Endothelial cell of umbilical vein (primary cell): ENCODE measurements around the gene FHIT. TPM values are rescaled to one million over a fixed set of nuclear protein-coding genes. Genes with fewer than 3 reads are reported as not detected.

Experiments
- BruUV-seq: library from RNA; stranded (reverse); fragments of 400-500 nt; replicated peaks from 2 replicates; lab custom pipeline; 2021; lab: Mats Ljungman, UMichigan
- CTCF ChIA-PET: fragments of 300-600, 350-600 bp; sonication (Branson Sonifier 250); formaldehyde crosslinking; loops from one replicate; lab custom pipeline; 2021; ENCODE audit warnings: antibody characterized with exemption, inconsistent platforms; lab: Charles Lee
- POLR2A ChIA-PET: fragments of 300-600, 350-600 bp; sonication (Branson Sonifier 250); formaldehyde crosslinking; loops from one replicate; lab custom pipeline; 2021; ENCODE audit warnings: antibody characterized with exemption, inconsistent platforms; lab: Charles Lee
- DNase-seq: peaks from one replicate; pipeline ENCODE4 v3.0.0-alpha.2; 2011; ENCODE audit warnings: low read depth, low spot score
- FAIRE-seq: peaks from 2 replicates; lab custom pipeline; 2011; peaks lifted over from hg19 to GRCh38; lab: Jason Lieb, UNC
- H2AFZ ChIP-seq: 2 replicates; pipeline ENCODE4 v1.6.0; 2012; ENCODE audit warnings: low read depth, low read length, control low read depth, inconsistent platforms
- H3K27ac ChIP-seq: 2 replicates; pipeline ENCODE4 v1.5.1; 2011; ENCODE audit warnings: low read depth, mild to moderate bottlenecking, control low read depth, low read length, moderate library complexity; ENCODE audit not compliant: insufficient read depth
- H3K27me3 ChIP-seq, 2 experiments: 2 replicates each; pipeline versions ENCODE4 v1.6.0 to v1.6.1; 2011; ENCODE audit warnings: low read length in 2 of 2, mixed read lengths in 1 of 2; ENCODE audit not compliant: control insufficient read depth in 2 of 2, insufficient read depth in 2 of 2
- H3K36me3 ChIP-seq, 2 experiments: 2 replicates in 1 of 2; 3 replicates in 1 of 2; pipeline ENCODE4 v1.5.1; 2011; ENCODE audit warnings: low read length in 2 of 2, mild to moderate bottlenecking in 1 of 2, moderate library complexity in 1 of 2; ENCODE audit not compliant: control insufficient read depth in 2 of 2, insufficient read depth in 2 of 2; ENCODE audit errors: extremely low read depth in 1 of 2
- H3K4me1 ChIP-seq: 3 replicates; pipeline ENCODE4 v1.5.1; 2011; ENCODE audit warnings: mild to moderate bottlenecking, low read length; ENCODE audit not compliant: control insufficient read depth, insufficient read depth; ENCODE audit errors: extremely low read depth
- H3K4me2 ChIP-seq: 2 replicates; pipeline ENCODE4 v1.6.1; 2011; ENCODE audit warnings: low read length, control low read depth, mixed read lengths; ENCODE audit not compliant: insufficient read depth
- H3K4me3 ChIP-seq, 3 experiments: fragments of 200-600 bp in 1 of 3; sonication (generic), shearing (Covaris generic) in 1 of 3; replicated peaks in 1 of 3; 2 replicates each; pipeline ENCODE4 v1.5.1; 2011 to 2016; ENCODE audit warnings: control low read depth in 3 of 3, low read length in 3 of 3, mild to moderate bottlenecking in 2 of 3, inconsistent platforms in 1 of 3, low read depth in 1 of 3, moderate library complexity in 1 of 3; ENCODE audit not compliant: insufficient read depth in 1 of 3
- H3K79me2 ChIP-seq: 2 replicates; pipeline ENCODE4 v1.6.0; 2012; ENCODE audit warnings: low read length, inconsistent platforms; ENCODE audit not compliant: control insufficient read depth, insufficient read depth
- H3K9ac ChIP-seq: replicated peaks from 2 replicates; pipeline ENCODE3; 2011; ENCODE audit warnings: low read length, control low read depth; ENCODE audit not compliant: insufficient read depth; ENCODE audit errors: extremely low read depth
- H3K9me1 ChIP-seq: replicated peaks from 3 replicates; pipeline ENCODE4 v1.6.0; 2011; ENCODE audit warnings: mild to moderate bottlenecking, low read length; ENCODE audit not compliant: control insufficient read depth, insufficient read depth; ENCODE audit errors: extremely low read depth
- H3K9me3 ChIP-seq: replicated peaks from 2 replicates; pipeline ENCODE4 v1.5.1; 2012; ENCODE audit warnings: low read length, inconsistent platforms; ENCODE audit not compliant: control insufficient read depth, insufficient read depth
- H4K20me1 ChIP-seq: replicated peaks from 2 replicates; pipeline ENCODE3; 2011; ENCODE audit warnings: mild to moderate bottlenecking, low read length; ENCODE audit not compliant: control insufficient read depth, insufficient read depth; ENCODE audit errors: extremely low read depth
- CTCF ChIP-seq, 2 donors: IDR thresholded peaks; 1 replicate in 1 of 2; 2 replicates in 1 of 2; pipeline ENCODE4 v1.5.1; 2011; ENCODE audit warnings: low read length in 2 of 2, mild to moderate bottlenecking in 2 of 2, moderate library complexity in 2 of 2, control low read depth in 1 of 2, inconsistent platforms in 1 of 2, low read depth in 1 of 2; ENCODE audit not compliant: insufficient read depth in 1 of 2; ENCODE audit errors: extremely low read depth in 1 of 2
- EZH2 ChIP-seq: IDR thresholded peaks from 2 replicates; pipeline ENCODE4 v1.6.1; 2012; ENCODE audit warnings: borderline replicate concordance, low read depth, mild to moderate bottlenecking, moderate library complexity, low read length, inconsistent platforms; ENCODE audit not compliant: severe bottlenecking
- FOS ChIP-seq: IDR thresholded peaks from 2 replicates; pipeline ENCODE4 v1.6.1; 2011; ENCODE audit warnings: mild to moderate bottlenecking, low read length, moderate library complexity, borderline replicate concordance; ENCODE audit not compliant: insufficient read depth
- GATA2 ChIP-seq: IDR thresholded peaks from 2 replicates; pipeline ENCODE4 v1.7.0; 2011; ENCODE audit warnings: low read depth, mild to moderate bottlenecking, moderate library complexity, mixed read lengths, low read length; ENCODE audit not compliant: insufficient read length, insufficient read depth
- JUN ChIP-seq: IDR thresholded peaks from 2 replicates; pipeline ENCODE4 v1.6.1; 2011; ENCODE audit warnings: borderline replicate concordance, low read depth; ENCODE audit not compliant: insufficient read length, insufficient read depth
- MAX ChIP-seq: IDR thresholded peaks from 2 replicates; pipeline ENCODE4 v1.6.1; 2011; ENCODE audit not compliant: insufficient read depth, insufficient read length
- MYC ChIP-seq: IDR thresholded peaks from one replicate; pipeline ENCODE4 v1.6.1; 2011; ENCODE audit warnings: mild to moderate bottlenecking, low read depth, low read length
- POLR2A ChIP-seq: IDR thresholded peaks from 2 replicates; pipeline ENCODE4 v1.6.1; 2012; ENCODE audit warnings: low read depth, mild to moderate bottlenecking, control low read depth, low read length
- POLR2AphosphoS5 ChIP-seq: IDR thresholded peaks from 2 replicates; pipeline ENCODE4 v1.6.1; 2012; ENCODE audit warnings: low read depth, mild to moderate bottlenecking, control low read depth, low read length, moderate library complexity; ENCODE audit not compliant: insufficient read depth
- dilution Hi-C: fragments of 300-500 bp; cut with MboI; formaldehyde crosslinking; loops from one replicate; pipeline ENCODE4 v1.15.0; 2019; ENCODE audit warnings: low sequenced_read_pairs; ENCODE audit not compliant: extremely low pct_ligation_motif_present
- intact Hi-C: fragments of 100-400 bp; cut with micrococcal nuclease; formaldehyde crosslinking; loops from one replicate; pipeline ENCODE4 v1.10.0; 2022
- polyA plus RNA-seq, 4 experiments: library from polyadenylated mRNA; depleted of rRNA in 3 of 4; stranded (reverse) in 3 of 4; unstranded in 1 of 4; fragments of >200 nt; gene quantifications; 2 replicates each; pipeline versions ENCODE4 v1.2.1 to v1.2.3, GENCODE V29; 2011 to 2012; ENCODE audit warnings: missing spikeins in 1 of 4
- total RNA-seq: library from RNA; stranded (reverse); gene quantifications from 2 replicates; pipeline ENCODE4 v1.2.3, GENCODE V29; 2021

Gene FHIT
- total and polyA plus RNA-seq, 2 donors (not counting 3 experiments of a cell fraction or from before 2014, with no cell fraction given): 0.47 to 2.2 TPM

- no peak overlapping the region for H3K4me3 ChIP-seq
- H3K27ac ChIP-seq: no peak overlapping the region
- H2AFZ ChIP-seq: no peak overlapping the region
- ChIA-PET CTCF (no interaction called here), POLR2A (no interaction called here)
- H3K9me1 ChIP-seq: no peaks in the 10 kb centered on the region
- no peak for DNase-seq
- intact Hi-C loops: no loop called here
- BruUV-seq: no TSS peak
- no peaks in the 10 kb centered on the region for H3K4me1 ChIP-seq
- H4K20me1 ChIP-seq: no peaks in the 10 kb centered on the region
- no peak for TF ChIP-seq GATA2
- TF ChIP-seq FOS: no peak
- TF ChIP-seq JUN: no peak
- no peak for TF ChIP-seq MYC
- TF ChIP-seq MAX: no peak
- TF ChIP-seq POLR2A: no peak
- TF ChIP-seq CTCF (IDR thresholded peaks at IDR 0.05; ENCODE audit: extremely low read depth in 1 of 2, insufficient read depth in 1 of 2, low read depth in 1 of 2, low read length in 2 of 2): no peak
- no peak for TF ChIP-seq POLR2AphosphoS5
- no peak for TF ChIP-seq EZH2
- no peak for FAIRE-seq
- no peaks in the 10 kb centered on the region for H3K9me3 ChIP-seq
- no peak overlapping the region for H3K9ac ChIP-seq
- H3K4me2 ChIP-seq: no peak overlapping the region
- no peaks in the 10 kb centered on the region for H3K79me2 ChIP-seq
- dilution Hi-C loops: no loop called here
- H3K27me3 ChIP-seq: no peaks in the 10 kb centered on the region
- H3K36me3 ChIP-seq: no peaks in the 10 kb centered on the region
Observed at GRCh38 chr3:60453326-60453725, 797.9 kb downstream of the FHIT start.
